Osteocyte (in vitro differentiated cells): ENCODE measurements around the gene PRPF19. TPM values are rescaled to one million over a fixed set of nuclear protein-coding genes. Genes with fewer than 3 reads are reported as not detected.

ENCODE experiments used
- DNase-seq: peaks from one replicate; pipeline ENCODE4 v3.0.0; 2021; ENCODE audit warnings: mixed read lengths; ENCODE audit not compliant: unreplicated experiment; ENCODE audit errors: extremely low spot score
- H3K27ac Mint-ChIP-seq: one replicate; pipeline ENCODE4 v1.8.0; 2021; ENCODE audit warnings: mild to moderate bottlenecking, mixed read lengths; ENCODE audit not compliant: unreplicated experiment
- H3K27me3 Mint-ChIP-seq: one replicate; pipeline ENCODE4 v1.8.0; 2021; ENCODE audit warnings: mixed read lengths; ENCODE audit not compliant: unreplicated experiment
- H3K36me3 Mint-ChIP-seq: one replicate; pipeline ENCODE4 v1.8.0; 2021; ENCODE audit warnings: mixed read lengths; ENCODE audit not compliant: unreplicated experiment
- H3K4me1 Mint-ChIP-seq: one replicate; pipeline ENCODE4 v1.8.0; 2021; ENCODE audit warnings: mixed read lengths; ENCODE audit not compliant: unreplicated experiment
- H3K4me3 Mint-ChIP-seq: one replicate; pipeline ENCODE4 v1.8.0; 2021; ENCODE audit warnings: mild to moderate bottlenecking, moderate library complexity, mixed read lengths; ENCODE audit not compliant: unreplicated experiment
- H3K9me3 Mint-ChIP-seq: one replicate; pipeline ENCODE4 v1.8.0; 2021; ENCODE audit warnings: mixed read lengths; ENCODE audit not compliant: unreplicated experiment
- total RNA-seq: library from RNA; stranded (reverse); gene quantifications from 2 replicates; pipeline ENCODE4 v1.2.1, GENCODE V29; 2021
- TF ChIP-seq, protein P1 (sequence below): fragments of 200-600 bp; sonication (generic); IDR thresholded peaks from 2 replicates; pipeline ENCODE4 v1.5.0; 2021; ENCODE audit warnings: antibody characterized with exemption, mild to moderate bottlenecking, moderate library complexity

PRPF19 gene
- total RNA-seq, 1 donor from 2014 or later = 78.0 TPM

DNA sequence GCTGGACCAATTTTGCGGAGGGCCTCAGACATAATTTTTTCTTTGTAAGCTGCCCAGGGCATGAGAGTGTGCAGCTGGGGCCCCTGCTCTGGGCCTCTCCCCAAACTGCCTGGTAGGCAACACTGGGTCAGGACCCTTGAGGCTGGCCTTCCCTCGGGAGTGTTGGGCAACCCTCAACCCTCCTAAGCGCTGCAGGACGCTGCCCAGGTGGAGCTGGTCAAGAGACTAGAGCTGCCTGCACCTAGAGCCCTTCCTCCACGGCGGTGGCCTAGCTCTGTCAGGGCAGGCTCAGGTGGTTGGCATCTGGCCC lies 17.4 kb upstream of the PRPF19 start:
- H3K4me1 Mint-ChIP-seq = peaks cover 22% of the 10 kb centered on the region
- H3K27ac Mint-ChIP-seq = no peak overlapping the region
- DNase-seq = no peak
- H3K4me3 Mint-ChIP-seq = peak overlapping the region; percentile 78
- no peaks in the 10 kb centered on the region for H3K9me3 Mint-ChIP-seq
- H3K27me3 Mint-ChIP-seq = no peaks in the 10 kb centered on the region
- TF ChIP-seq, protein P1, sequence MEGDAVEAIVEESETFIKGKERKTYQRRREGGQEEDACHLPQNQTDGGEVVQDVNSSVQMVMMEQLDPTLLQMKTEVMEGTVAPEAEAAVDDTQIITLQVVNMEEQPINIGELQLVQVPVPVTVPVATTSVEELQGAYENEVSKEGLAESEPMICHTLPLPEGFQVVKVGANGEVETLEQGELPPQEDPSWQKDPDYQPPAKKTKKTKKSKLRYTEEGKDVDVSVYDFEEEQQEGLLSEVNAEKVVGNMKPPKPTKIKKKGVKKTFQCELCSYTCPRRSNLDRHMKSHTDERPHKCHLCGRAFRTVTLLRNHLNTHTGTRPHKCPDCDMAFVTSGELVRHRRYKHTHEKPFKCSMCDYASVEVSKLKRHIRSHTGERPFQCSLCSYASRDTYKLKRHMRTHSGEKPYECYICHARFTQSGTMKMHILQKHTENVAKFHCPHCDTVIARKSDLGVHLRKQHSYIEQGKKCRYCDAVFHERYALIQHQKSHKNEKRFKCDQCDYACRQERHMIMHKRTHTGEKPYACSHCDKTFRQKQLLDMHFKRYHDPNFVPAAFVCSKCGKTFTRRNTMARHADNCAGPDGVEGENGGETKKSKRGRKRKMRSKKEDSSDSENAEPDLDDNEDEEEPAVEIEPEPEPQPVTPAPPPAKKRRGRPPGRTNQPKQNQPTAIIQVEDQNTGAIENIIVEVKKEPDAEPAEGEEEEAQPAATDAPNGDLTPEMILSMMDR = no peak
- H3K36me3 Mint-ChIP-seq = peaks cover 16% of the 10 kb centered on the region

DNA sequence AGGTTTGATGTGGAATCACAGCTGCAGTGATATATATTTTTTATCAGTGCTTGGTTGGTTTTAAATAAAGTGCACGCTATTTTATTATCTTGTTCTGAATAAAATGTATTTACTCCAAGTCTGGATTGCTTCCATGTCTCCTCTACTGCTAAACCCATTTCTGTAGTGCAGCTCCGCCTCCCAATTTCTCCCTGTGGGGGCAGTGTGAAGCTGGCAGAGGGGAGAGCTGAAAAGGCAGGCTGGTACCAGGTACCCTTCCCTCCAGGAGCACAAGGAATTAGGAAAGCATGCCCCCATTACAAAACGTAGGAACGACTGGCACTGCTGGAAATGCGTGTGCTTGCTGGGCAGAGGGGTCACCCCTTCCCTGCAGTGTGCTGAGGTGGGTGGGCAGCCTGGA lies 16.9 kb upstream of the PRPF19 start:
- H3K4me3 Mint-ChIP-seq = no peak overlapping the region

GRCh38 chr11:60922906-60923305 lies 16.5 kb upstream of the PRPF19 start:
- TF ChIP-seq, protein P1 = no peak
- no peak overlapping the region for H3K4me3 Mint-ChIP-seq
- H3K27ac Mint-ChIP-seq = no peak overlapping the region
- H3K36me3 Mint-ChIP-seq = peaks cover 16% of the 10 kb centered on the region
- DNase-seq = no peak
- H3K27me3 Mint-ChIP-seq = no peaks in the 10 kb centered on the region
- H3K9me3 Mint-ChIP-seq = no peaks in the 10 kb centered on the region
- peaks cover 23% of the 10 kb centered on the region for H3K4me1 Mint-ChIP-seq

More for the DNA sequence above, 16.9 kb upstream of the PRPF19 start:
- TF ChIP-seq, protein P1 = no peak
- no peak overlapping the region for H3K27ac Mint-ChIP-seq
- peaks cover 16% of the 10 kb centered on the region for H3K36me3 Mint-ChIP-seq
- H3K9me3 Mint-ChIP-seq = no peaks in the 10 kb centered on the region
- DNase-seq = no peak
- H3K27me3 Mint-ChIP-seq = no peaks in the 10 kb centered on the region
- peaks cover 23% of the 10 kb centered on the region for H3K4me1 Mint-ChIP-seq

DNA sequence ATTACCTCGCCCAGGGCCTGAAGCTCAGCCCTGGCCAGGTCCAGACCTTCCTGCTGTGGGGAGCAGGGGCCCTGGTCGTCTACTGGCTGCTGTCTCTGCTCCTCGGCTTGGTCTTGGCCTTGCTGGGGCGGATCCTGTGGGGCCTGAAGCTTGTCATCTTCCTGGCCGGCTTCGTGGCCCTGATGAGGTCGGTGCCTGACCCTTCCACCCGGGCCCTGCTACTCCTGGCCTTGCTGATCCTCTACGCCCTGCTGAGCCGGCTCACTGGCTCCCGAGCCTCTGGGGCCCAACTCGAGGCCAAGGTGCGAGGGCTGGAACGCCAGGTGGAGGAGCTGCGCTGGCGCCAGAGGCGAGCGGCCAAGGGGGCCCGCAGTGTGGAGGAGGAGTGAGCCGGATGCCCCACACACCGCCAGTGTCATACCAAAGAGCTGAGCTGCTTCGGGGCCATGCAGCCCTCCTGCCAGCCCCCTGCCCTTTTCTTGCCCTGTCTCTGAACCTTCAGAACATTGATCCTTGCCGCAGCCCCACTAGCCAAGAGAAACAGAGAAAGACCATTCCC lies 15.5 kb upstream of the PRPF19 start:
- no peaks in the 10 kb centered on the region for H3K9me3 Mint-ChIP-seq
- no peaks in the 10 kb centered on the region for H3K27me3 Mint-ChIP-seq
- H3K4me3 Mint-ChIP-seq = no peak overlapping the region
- TF ChIP-seq, protein P1 = no peak
- H3K36me3 Mint-ChIP-seq = peaks cover 20% of the 10 kb centered on the region
- H3K4me1 Mint-ChIP-seq = peaks cover 29% of the 10 kb centered on the region
- no peak for DNase-seq
- H3K27ac Mint-ChIP-seq = no peak overlapping the region

- Mint-ChIP-seq H3K27me3 (no peaks in the 10 kb centered on the region), H3K9me3 (no peaks in the 10 kb centered on the region), H3K4me1 (peaks cover 33% of the 10 kb centered on the region), H3K36me3 (peaks cover 20% of the 10 kb centered on the region), H3K4me3 (no peak overlapping the region), H3K27ac (no peak overlapping the region)
- TF ChIP-seq, protein P1 = no peak
- no peak for DNase-seq
Observed at GRCh38 chr11:60921259-60921658, 14.9 kb upstream of the PRPF19 start.
